ENCODE measurements around the gene ADAMTS1. TPM values are rescaled to one million over a fixed set of nuclear protein-coding genes. Genes with fewer than 3 reads are reported as not detected.

ADAMTS1 gene
- total RNA-seq, 1 experiment from 2014 or later = 17.8 TPM

DNA sequence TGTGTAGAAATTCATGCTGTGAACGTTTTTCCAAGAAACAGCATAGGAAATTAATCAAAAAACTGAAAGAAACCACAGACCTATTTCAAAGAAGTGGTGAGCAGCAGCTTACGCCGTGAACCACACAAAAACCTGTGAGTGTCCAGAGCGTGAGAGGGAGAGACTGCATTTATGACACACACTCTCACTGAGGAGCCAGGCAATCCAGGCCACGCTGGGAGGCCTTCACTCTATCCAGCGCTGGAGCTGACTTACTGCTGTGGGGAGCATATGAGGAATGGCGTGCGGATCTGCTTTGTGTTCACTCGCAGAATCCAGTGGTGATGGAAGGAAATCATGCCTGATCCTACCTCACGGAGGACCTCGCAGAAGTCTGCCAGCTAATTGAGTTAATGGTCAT is 12.7 kb downstream of the ADAMTS1 start:
- H3K9me3 ChIP-seq (ENCODE audit: control insufficient read depth, low read depth, low read length) = no peaks in the 10 kb centered on the region
- H3K9me3 Mint-ChIP-seq = no peaks in the 10 kb centered on the region
- no peaks in the 10 kb centered on the region for H3K79me2 ChIP-seq (ENCODE audit: insufficient read depth, low read length)
- no peak overlapping the region for H2BK120ac ChIP-seq (ENCODE audit: low read depth, low read length, poor library complexity, severe bottlenecking)
- no peak overlapping the region for H4K5ac ChIP-seq (ENCODE audit: insufficient read length, low read depth, low read length)
- no peaks in the 10 kb centered on the region for H3K79me1 ChIP-seq (ENCODE audit: insufficient read depth, low read depth, low read length, poor library complexity, severe bottlenecking)
- no peak overlapping the region for H3K9ac ChIP-seq (ENCODE audit: extremely low read depth, insufficient read length, low read length)
- no peaks in the 10 kb centered on the region for H4K20me1 ChIP-seq (ENCODE audit: control insufficient read depth, insufficient read depth, insufficient read length)
- no peak overlapping the region for H2BK5ac ChIP-seq (ENCODE audit: insufficient read length, low read length)
- no peak overlapping the region for H3K4me2 ChIP-seq (ENCODE audit: insufficient read depth, insufficient read length, low read length)
- WGBS (ENCODE audit: extremely low coverage, insufficient read length, low lambda C conversion rate) = no CpG with 5 or more reads among the region's 11 CpGs
- no peak overlapping the region for H2AFZ ChIP-seq (ENCODE audit: low read length)
- no peak overlapping the region for H3K18ac ChIP-seq (ENCODE audit: insufficient read length, low read depth, low read length)
- no peak overlapping the region for H2AK5ac ChIP-seq (ENCODE audit: insufficient read length, low read length)
- H3K27ac ChIP-seq (ENCODE audit: insufficient read length, low read depth, low read length) = no peak overlapping the region
- H3K4me3 Mint-ChIP-seq = no peak overlapping the region
- no peaks in the 10 kb centered on the region for H3K4me1 ChIP-seq (ENCODE audit: insufficient read depth, low read length)
- peaks cover 3 to 12% (median 11%) of the 10 kb centered on the region in 3 experiments; a peak in 5 of 7 replicates for H3K36me3 Mint-ChIP-seq (ENCODE audit: insufficient read depth in 1 of 3, low read depth in 3 of 3)
- H3K27me3 ChIP-seq (ENCODE audit: insufficient read depth, low read length) = no peaks in the 10 kb centered on the region
- H3K27me3 Mint-ChIP-seq (ENCODE audit: low read depth) = no peaks in the 10 kb centered on the region
- H3K4me1 Mint-ChIP-seq = peaks cover 0 to 3% of the 10 kb centered on the region in 2 experiments; a peak in 1 of 4 replicates
- H4K8ac ChIP-seq (replicated peaks; ENCODE audit: insufficient read length, low read depth, low read length) = no peak overlapping the region
- no peak overlapping the region for H2BK20ac ChIP-seq (ENCODE audit: low read depth, low read length, poor library complexity, severe bottlenecking)
- H3K27ac Mint-ChIP-seq = no peak overlapping the region
- no peak for DNase-seq
- no peak overlapping the region for H3K4ac ChIP-seq (ENCODE audit: low read depth, low read length)
- no peak overlapping the region for H2BK12ac ChIP-seq (ENCODE audit: insufficient read length, low read depth, low read length)
- H3K56ac ChIP-seq (ENCODE audit: insufficient read length, low read depth, low read length) = no peak overlapping the region
- H3K23me2 ChIP-seq (ENCODE audit: insufficient read length, low read depth, low read length, poor library complexity, severe bottlenecking) = no peaks in the 10 kb centered on the region
- H3T11ph ChIP-seq (ENCODE audit: low read length) = no peak overlapping the region
- H3K23ac ChIP-seq (ENCODE audit: insufficient read length, low read depth, low read length) = no peak overlapping the region
- no peak overlapping the region for H3K14ac ChIP-seq (ENCODE audit: insufficient read depth, low read length)
- H2BK15ac ChIP-seq (ENCODE audit: low read depth, low read length) = no peak overlapping the region
- TF ChIP-seq, protein P1, sequence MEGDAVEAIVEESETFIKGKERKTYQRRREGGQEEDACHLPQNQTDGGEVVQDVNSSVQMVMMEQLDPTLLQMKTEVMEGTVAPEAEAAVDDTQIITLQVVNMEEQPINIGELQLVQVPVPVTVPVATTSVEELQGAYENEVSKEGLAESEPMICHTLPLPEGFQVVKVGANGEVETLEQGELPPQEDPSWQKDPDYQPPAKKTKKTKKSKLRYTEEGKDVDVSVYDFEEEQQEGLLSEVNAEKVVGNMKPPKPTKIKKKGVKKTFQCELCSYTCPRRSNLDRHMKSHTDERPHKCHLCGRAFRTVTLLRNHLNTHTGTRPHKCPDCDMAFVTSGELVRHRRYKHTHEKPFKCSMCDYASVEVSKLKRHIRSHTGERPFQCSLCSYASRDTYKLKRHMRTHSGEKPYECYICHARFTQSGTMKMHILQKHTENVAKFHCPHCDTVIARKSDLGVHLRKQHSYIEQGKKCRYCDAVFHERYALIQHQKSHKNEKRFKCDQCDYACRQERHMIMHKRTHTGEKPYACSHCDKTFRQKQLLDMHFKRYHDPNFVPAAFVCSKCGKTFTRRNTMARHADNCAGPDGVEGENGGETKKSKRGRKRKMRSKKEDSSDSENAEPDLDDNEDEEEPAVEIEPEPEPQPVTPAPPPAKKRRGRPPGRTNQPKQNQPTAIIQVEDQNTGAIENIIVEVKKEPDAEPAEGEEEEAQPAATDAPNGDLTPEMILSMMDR (conservative IDR thresholded peaks at IDR 0.05) = no peak
- H4K91ac ChIP-seq (ENCODE audit: insufficient read length, low read depth, low read length) = no peak overlapping the region
